Esophagus squamous epithelium (tissue), 5 donors: Measurements from ENCODE around the gene F11R. TPM values are rescaled to one million over a fixed set of nuclear protein-coding genes. Genes with fewer than 3 reads are reported as not detected.
A peak's percentile ranks its signal among the peaks of the same experiment; 100 is the strongest.

Experiments
- DNase-seq: peaks from one replicate; lab custom pipeline; 2025; lab: John Stamatoyannopoulos, UW
- H3K27ac ChIP-seq, 4 donors: fragments of 200-600 bp; sonication (generic); one replicate each; pipeline ENCODE4 v1.5.1; 2016 to 2019; ENCODE audit warnings: mild to moderate bottlenecking in 1 of 4
- H3K27me3 ChIP-seq, 4 donors: fragments of 200-600 bp; sonication (generic); 1 replicate in 3 of 4; 2 replicates in 1 of 4; pipeline versions ENCODE4 v1.5.1 to v1.6.0; 2017 to 2021; ENCODE audit warnings: antibody characterized with exemption in 1 of 4
- H3K36me3 ChIP-seq, 3 donors: fragments of 200-600 bp; sonication (generic); one replicate each; pipeline ENCODE4 v1.5.1; 2016 to 2019
- H3K4me1 ChIP-seq, 3 donors: fragments of 200-600 bp; sonication (generic); one replicate each; pipeline ENCODE4 v1.5.1; 2017 to 2019
- H3K4me3 ChIP-seq, 4 donors: fragments of 200-600 bp; sonication (generic); 1 replicate in 3 of 4; 2 replicates in 1 of 4; pipeline ENCODE4 v1.5.1; 2016 to 2019; ENCODE audit warnings: mild to moderate bottlenecking in 2 of 4, moderate library complexity in 1 of 4
- H3K9me3 ChIP-seq, 3 donors: fragments of 200-600 bp; sonication (generic); one replicate each; pipeline ENCODE4 v1.5.1; 2016 to 2019
- CTCF ChIP-seq, 6 experiments: fragments of 450-650 bp in 4 of 6; fragments of 200-600 bp in 2 of 6; sonication (generic) in 2 of 6; IDR thresholded peaks; one replicate each; pipeline ENCODE4 v1.5.1; 2016 to 2019; ENCODE audit warnings: antibody characterized with exemption in 6 of 6, mild to moderate bottlenecking in 4 of 6, moderate library complexity in 4 of 6
- POLR2A ChIP-seq, 4 donors: fragments of 450-650 bp; IDR thresholded peaks; one replicate each; pipeline ENCODE4 v1.6.1; 2017; ENCODE audit warnings: antibody characterized with exemption in 4 of 4, mild to moderate bottlenecking in 4 of 4, moderate library complexity in 3 of 4
- WGBS, 2 donors: methylation state at CpG; one replicate each; pipeline ENCODE4 v1.1.5; 2018; 5-methylcytosine and 5-hydroxymethylcytosine counted together
- intact Hi-C: fragments of 100-400 bp; cut with DNase I; formaldehyde crosslinking; loops from one replicate; pipeline ENCODE4 v1.15.0; 2022
- total RNA-seq, 4 donors: library from RNA; depleted of rRNA; stranded (reverse); fragments of >200 nt; gene quantifications; one replicate each; pipeline ENCODE4 v1.1.0, GENCODE V29; 2016
- donor health status: DM: yes; HTN: yes; CAD: no.

The F11R gene
- total RNA-seq, result 100 to 1,000 TPM in 1 of 4 donors, 10 to 100 TPM in 3; 84.9 to 108 (median 94.2) TPM

GRCh38 chr1:161020509-161021164 lies at the start of gene F11R:
Gene F11R, minus strand, starts transcription at chr1:161021152. Its CDS starts 79 bp downstream, at chr1:161021073.
- WGBS, 2 donors, result 0% methylated on average over 1 to 14 of the region's 36 CpGs
- peaks cover 0 to 10% (median 0%) of the 10 kb centered on the region in 4 donors for H3K27me3 ChIP-seq
- DNase-seq, result no peak
- peaks cover 31 to 69% (median 35%) of the 10 kb centered on the region in 3 donors for H3K4me1 ChIP-seq
- intact Hi-C loops, result no loop called here
- H3K9me3 ChIP-seq, result no peaks in the 10 kb centered on the region
- peak within 1 kb of the TSS; percentile 90 to 99 (median 97) for H3K27ac ChIP-seq
- peak in 2 of 6 experiments; percentile 5 to 48 for TF ChIP-seq CTCF (IDR thresholded peaks at IDR 0.05)
- TF ChIP-seq POLR2A (IDR thresholded peaks at IDR 0.05), result peak in 1 of 4 donors; percentile 70
- H3K36me3 ChIP-seq, result no peaks in the 10 kb centered on the region
- H3K4me3 ChIP-seq, result peak within 1 kb of the TSS; percentile 55 to 80 (median 78)

- intact Hi-C loops, result no loop called here
- 54 to 73% methylated on average over 1 to 2 of the region's 9 CpGs for WGBS, 2 donors
- H3K4me1 ChIP-seq, result peaks cover 0 to 77% (median 13%) of the 10 kb centered on the region in 3 donors
- H3K27ac ChIP-seq, result peak within 1 kb of the TSS; percentile 72 to 86 (median 84)
- no peaks in the 10 kb centered on the region for H3K9me3 ChIP-seq
- H3K4me3 ChIP-seq, result peak within 1 kb of the TSS; percentile 21 to 62 (median 42)
- DNase-seq, result peak; percentile 72
- H3K27me3 ChIP-seq, result no peaks in the 10 kb centered on the region
- H3K36me3 ChIP-seq, result peaks cover 0 to 60% (median 7%) of the 10 kb centered on the region in 3 donors
- TF ChIP-seq POLR2A (IDR thresholded peaks at IDR 0.05) (peak in 2 of 4 donors; percentile 58 to 60), CTCF (IDR thresholded peaks at IDR 0.05) (no peak)
Measured at GRCh38 chr1:161069731-161070270, 48.8 kb upstream of the F11R start, which contains the start of gene ARHGAP30. Gene ARHGAP30, minus strand, starts transcription at chr1:161069891. Its CDS starts 267 bp downstream, at chr1:161069624.

GRCh38 chr1:161069241-161069640 lies 48.3 kb upstream of the F11R start:
- Histone ChIP-seq H3K27me3 (no peaks in the 10 kb centered on the region), H3K27ac (peak overlapping the region; percentile 72 to 86 (median 84)), H3K4me1 (peaks cover 0 to 71% (median 10%) of the 10 kb centered on the region in 3 donors), H3K4me3 (peak overlapping the region; percentile 21 to 62 (median 42)), H3K36me3 (peaks cover 0 to 60% (median 7%) of the 10 kb centered on the region in 3 donors), H3K9me3 (no peaks in the 10 kb centered on the region)
- intact Hi-C loops, result no loop called here
- TF ChIP-seq POLR2A (IDR thresholded peaks at IDR 0.05) (no peak), CTCF (IDR thresholded peaks at IDR 0.05) (no peak)
- WGBS, 2 donors, result 44 to 77% methylated on average over 7 to 8 of the region's 9 CpGs
- no peak for DNase-seq

- Histone ChIP-seq H3K27me3 (no peaks in the 10 kb centered on the region), H3K4me3 (peak overlapping the region; percentile 21 to 62 (median 42)), H3K27ac (peak overlapping the region; percentile 72 to 86 (median 84)), H3K36me3 (peaks cover 0 to 59% (median 7%) of the 10 kb centered on the region in 3 donors), H3K9me3 (no peaks in the 10 kb centered on the region), H3K4me1 (peaks cover 0 to 64% (median 5%) of the 10 kb centered on the region in 3 donors)
- 52 to 55% methylated on average over 7 to 9 of the region's 10 CpGs for WGBS, 2 donors
- intact Hi-C loops, result no loop called here
- DNase-seq, result peak; percentile 41
- TF ChIP-seq CTCF (IDR thresholded peaks at IDR 0.05) (no peak), POLR2A (IDR thresholded peaks at IDR 0.05) (peak in 1 of 4 donors; percentile 33)
Measured at GRCh38 chr1:161068306-161069234, 47.6 kb upstream of the F11R start.
